IPS-18c (cell line): Measurements from ENCODE around the gene ACOT7.
"Not testable (repeated sequence)": the region's sequence is repeated elsewhere in the genome, so short reads cannot be mapped to it uniquely, and the experiment has no call there.

ENCODE experiments used
- H3K4me3 ChIP-seq: 2 replicates; pipeline ENCODE4 v1.7.0; 2013; ENCODE audit warnings: low read depth, mild to moderate bottlenecking, low read length, moderate library complexity; ENCODE audit not compliant: insufficient read depth
- H3K9me3 ChIP-seq: one replicate; pipeline ENCODE4 v1.6.1; 2013; ENCODE audit warnings: mild to moderate bottlenecking, low read length, moderate library complexity; ENCODE audit not compliant: control insufficient read depth, insufficient read depth

ACOT7 gene

GRCh38 chr1:6313393-6314200 is 80.0 kb downstream of the ACOT7 start:
- Histone ChIP-seq H3K9me3 (no peaks in the 10 kb centered on the region), H3K4me3 (no peak overlapping the region)

DNA sequence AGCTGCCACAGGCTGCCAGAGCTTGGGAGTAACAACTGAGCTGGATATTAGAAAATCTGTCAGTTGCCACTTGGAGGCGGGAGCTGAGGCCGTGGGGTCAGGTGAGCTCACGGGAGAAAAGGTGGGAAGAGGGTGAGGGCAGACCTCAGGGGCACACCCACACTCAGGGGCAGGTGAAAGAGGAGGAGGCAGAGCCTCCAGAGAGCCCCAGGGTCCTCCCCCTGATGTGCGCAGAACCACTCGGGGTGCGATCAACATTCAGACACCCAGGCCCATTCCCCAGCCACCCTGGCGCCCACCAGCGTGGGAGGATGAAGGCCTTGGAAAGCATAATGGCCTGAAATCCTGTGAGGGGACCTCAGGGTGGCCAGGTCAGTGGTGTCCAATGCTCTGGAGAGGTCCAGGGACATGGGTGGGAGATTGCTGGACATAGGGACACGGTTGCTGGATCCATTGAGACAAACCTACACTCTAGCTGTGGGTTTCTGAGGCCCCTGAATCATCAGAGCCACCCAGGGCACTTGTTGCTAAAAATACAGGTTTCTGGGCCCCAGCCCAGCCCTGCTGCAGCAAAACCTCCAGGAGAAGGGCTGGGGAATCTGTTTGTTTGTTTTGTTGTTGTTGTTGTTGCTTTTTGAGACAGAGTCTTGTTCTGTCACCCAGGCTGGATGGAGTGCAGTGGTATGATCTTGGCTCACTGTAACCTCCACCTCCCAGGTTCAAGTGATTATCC is 83.3 kb downstream of the ACOT7 start:
- no peak overlapping the region for H3K4me3 ChIP-seq
- peaks cover 7% of the 10 kb centered on the region for H3K9me3 ChIP-seq

- no peak overlapping the region for H3K4me3 ChIP-seq
- H3K9me3 ChIP-seq: peaks cover 7% of the 10 kb centered on the region
Observed at GRCh38 chr1:6309564-6309963, 84.0 kb downstream of the ACOT7 start.

GRCh38 chr1:6308449-6308848 is 85.1 kb downstream of the ACOT7 start:
- Histone ChIP-seq H3K4me3 (no peak overlapping the region), H3K9me3 (peaks cover 7% of the 10 kb centered on the region)

- H3K4me3 ChIP-seq: not testable (repeated sequence)
Observed at GRCh38 chr1:6307682-6308081, 85.9 kb downstream of the ACOT7 start.

GRCh38 chr1:6307099-6307498 is 86.5 kb downstream of the ACOT7 start:
- H3K4me3 ChIP-seq: no peak overlapping the region
- H3K9me3 ChIP-seq: peaks cover 7% of the 10 kb centered on the region

More at GRCh38 chr1:6307682-6308081, 85.9 kb downstream of the ACOT7 start:
- H3K9me3 ChIP-seq: not testable (repeated sequence)

DNA sequence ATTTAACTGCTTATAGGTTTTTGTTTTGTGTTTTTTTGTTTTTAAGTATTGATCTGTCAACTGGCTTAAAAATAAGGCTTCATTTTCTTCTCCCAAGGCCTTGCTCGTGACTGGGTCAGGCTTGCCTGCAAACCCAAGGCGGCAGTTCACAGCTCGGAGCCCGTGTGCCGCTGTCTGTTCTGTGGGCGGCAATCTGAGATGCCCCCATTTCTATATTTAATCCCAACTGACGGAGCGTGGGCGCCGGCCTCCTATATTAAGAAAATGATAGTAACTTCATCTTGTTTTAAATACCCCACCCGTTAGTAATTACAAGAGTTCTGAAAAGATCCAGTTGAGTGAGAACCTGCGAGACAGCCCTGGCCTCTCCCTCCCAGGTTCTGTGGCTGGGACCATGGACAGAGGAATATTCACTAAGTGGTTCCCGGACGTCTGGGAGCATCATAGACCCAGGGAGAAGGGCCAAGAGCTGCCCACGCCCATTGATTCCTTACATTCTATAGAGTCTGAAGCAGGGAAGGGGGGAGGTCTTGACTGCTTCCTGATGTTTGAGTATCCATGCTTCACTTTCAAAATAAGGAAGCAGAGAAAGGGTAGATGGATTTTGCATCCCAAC is 90.1 kb downstream of the ACOT7 start:
- Histone ChIP-seq H3K4me3 (no peak overlapping the region), H3K9me3 (peaks cover 6% of the 10 kb centered on the region)

- H3K4me3 ChIP-seq: no peak overlapping the region
- H3K9me3 ChIP-seq: peaks cover 2% of the 10 kb centered on the region
Observed at GRCh38 chr1:6302568-6302967, 91.0 kb downstream of the ACOT7 start.

GRCh38 chr1:6301526-6301925 is 92.0 kb downstream of the ACOT7 start:
- Histone ChIP-seq H3K9me3 (no peaks in the 10 kb centered on the region), H3K4me3 (no peak overlapping the region)

DNA sequence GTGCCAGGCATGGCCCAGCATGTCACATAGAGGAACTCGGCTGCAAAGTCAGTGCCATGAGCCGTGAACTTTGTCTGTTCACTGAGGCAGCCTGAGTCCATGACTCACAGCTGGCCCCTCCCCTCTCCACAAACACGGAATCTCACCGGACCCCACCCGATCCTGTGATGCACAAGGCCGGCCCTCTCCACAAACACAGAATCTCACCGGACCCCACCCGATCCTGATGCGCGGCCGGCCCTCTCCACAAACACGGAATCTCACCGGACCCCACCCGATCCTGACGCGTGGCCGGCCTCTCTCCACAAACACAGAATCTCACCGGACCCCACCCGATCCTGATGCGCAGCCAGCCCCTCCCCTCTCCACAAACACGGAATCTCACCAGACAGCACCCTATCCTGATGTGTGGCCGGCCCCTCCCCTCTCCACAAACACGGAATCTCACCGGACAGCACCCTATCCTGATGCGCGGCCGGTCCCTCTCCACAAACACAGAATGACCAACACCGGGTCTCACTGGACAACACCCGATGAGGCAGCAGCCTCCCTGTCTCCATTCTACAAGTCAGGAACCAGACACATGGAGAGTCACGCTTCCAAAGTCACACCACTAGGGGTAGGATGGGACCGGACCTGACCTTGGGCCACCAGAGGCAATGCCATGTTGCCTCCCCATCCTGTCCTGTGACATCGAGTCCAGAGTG is 93.1 kb downstream of the ACOT7 start:
- no peaks in the 10 kb centered on the region for H3K9me3 ChIP-seq
- no peak overlapping the region for H3K4me3 ChIP-seq

DNA sequence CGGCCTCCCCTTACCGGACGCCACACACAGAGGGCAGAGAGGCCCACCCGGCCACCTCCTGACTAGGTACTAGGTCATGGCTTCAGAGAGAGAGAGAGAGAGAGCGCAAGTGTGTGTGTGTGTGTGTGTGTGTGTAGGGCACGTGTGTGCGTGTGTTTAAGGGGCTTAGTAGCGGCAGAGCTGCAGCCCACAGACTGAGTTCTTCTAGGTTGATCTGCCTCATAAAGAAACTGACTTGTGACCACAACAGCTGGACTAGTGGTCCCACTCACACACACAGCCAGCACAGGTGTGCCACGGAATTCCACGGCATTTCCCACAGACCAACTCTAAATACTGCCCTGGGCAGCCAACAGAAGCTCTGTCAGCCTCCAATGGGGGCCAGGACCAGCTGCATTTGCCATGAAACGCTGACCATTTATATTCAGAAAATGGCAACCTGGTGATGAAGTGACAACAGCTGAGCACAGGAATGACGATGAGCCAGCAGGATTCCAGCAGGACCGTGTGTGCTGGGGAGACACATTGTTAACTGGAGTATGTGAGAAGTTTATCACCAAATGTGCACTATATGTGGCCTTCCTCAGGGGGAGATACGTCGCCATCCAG is 93.9 kb downstream of the ACOT7 start:
- no peak overlapping the region for H3K4me3 ChIP-seq
- H3K9me3 ChIP-seq: no peaks in the 10 kb centered on the region

DNA sequence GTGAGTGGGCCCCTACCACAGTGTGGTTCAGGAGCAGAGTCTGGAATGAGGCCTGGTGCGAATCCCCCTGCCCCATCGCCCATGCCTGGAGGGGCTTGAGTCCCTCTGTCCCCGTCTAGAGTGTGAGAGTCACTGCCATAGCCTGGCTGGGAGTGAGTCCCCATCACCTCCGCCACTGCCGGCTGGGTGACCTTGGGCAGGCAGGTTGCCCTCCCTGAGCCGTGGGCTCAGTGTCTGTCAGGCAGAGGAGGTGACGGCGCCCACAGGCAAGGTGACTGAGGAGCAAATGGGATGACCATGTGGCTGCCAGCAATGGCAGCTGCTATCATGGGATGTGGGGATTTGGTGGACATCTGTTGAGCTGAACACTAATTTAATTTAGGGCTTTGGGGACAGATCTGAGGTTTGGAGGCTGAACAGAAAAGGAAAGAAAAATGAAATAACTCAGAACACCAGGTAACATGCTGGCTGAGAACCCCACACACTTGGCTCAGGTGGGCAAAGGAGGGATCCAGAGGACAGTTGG is 94.6 kb downstream of the ACOT7 start:
- Histone ChIP-seq H3K9me3 (no peaks in the 10 kb centered on the region), H3K4me3 (no peak overlapping the region)

- H3K9me3 ChIP-seq: no peaks in the 10 kb centered on the region
- H3K4me3 ChIP-seq: no peak overlapping the region
Observed at GRCh38 chr1:6298530-6298929, 95.0 kb downstream of the ACOT7 start.

DNA sequence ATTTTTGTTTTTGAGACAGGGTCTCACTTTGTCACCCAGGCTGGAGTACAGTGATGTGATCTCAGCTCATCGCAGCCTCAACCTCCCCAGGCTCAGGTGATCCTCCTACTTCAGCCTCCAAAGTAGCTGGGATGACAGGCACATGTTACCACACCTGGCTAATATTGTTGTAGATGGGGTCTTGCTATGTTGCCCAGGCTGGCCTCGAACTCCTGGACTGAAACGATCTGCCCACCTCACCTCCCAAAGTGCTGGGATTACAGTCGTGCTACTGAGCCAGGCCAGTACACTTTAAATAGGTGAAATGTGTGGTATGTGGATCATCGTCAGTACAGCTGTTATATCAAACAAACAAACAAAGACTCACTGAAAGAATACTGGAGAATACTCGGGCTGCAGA is 97.7 kb downstream of the ACOT7 start:
- Histone ChIP-seq H3K4me3 (no peak overlapping the region), H3K9me3 (no peaks in the 10 kb centered on the region)

GRCh38 chr1:6294890-6295556 is 98.5 kb downstream of the ACOT7 start:
- no peaks in the 10 kb centered on the region for H3K9me3 ChIP-seq
- H3K4me3 ChIP-seq: no peak overlapping the region

GRCh38 chr1:6294080-6294889 is 99.3 kb downstream of the ACOT7 start:
- no peaks in the 10 kb centered on the region for H3K9me3 ChIP-seq

More at GRCh38 chr1:6294080-6294889, 99.3 kb downstream of the ACOT7 start:
- H3K4me3 ChIP-seq: no peak overlapping the region
